HG03045 (cell line): ENCODE results near the gene CISD1.

ENCODE experiments used
- ATAC-seq: cut with Tn5 transposase; IDR thresholded peaks from one replicate; pipeline ENCODE4 v1.9.1; 2021; ENCODE audit warnings: mild to moderate bottlenecking, moderate library complexity; ENCODE audit not compliant: unreplicated experiment

Gene CISD1

DNA sequence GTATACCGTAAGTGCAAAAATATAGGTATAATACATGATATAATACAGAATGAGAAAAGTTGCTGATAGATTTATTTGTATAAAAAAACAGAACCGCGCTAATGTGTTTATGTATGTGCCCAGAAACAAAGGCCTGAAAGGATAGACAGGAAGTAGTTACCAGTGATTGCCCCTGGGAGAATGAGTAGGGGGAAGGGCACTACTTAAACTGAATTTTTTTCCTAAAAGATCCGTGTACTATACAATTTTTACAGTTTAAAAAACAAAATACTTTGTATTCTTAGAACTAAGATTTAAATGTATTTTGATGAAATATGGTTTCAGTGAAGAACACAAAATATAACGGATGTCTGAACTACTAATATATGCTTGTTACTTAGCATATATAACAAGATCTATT is 4.2 kb upstream of the CISD1 start:
- no peak for ATAC-seq

DNA sequence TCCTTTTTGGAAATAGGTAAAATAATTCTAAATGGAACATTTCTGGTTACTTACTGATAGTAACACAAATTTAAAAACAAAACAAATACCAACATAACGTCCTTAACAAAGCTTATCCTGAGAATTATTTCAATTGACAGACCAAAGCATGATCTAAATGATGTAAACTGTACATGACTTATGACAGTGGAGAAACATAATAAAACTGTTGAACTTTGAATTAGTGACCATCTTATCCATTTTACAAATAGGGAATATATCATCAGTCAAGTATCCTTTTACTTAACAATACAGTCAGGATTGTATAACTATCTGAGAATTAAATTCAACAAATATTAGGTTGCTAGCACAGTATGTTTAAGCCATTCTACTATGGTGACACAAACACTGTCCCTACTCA is 3.7 kb upstream of the CISD1 start:
- no peak for ATAC-seq

DNA sequence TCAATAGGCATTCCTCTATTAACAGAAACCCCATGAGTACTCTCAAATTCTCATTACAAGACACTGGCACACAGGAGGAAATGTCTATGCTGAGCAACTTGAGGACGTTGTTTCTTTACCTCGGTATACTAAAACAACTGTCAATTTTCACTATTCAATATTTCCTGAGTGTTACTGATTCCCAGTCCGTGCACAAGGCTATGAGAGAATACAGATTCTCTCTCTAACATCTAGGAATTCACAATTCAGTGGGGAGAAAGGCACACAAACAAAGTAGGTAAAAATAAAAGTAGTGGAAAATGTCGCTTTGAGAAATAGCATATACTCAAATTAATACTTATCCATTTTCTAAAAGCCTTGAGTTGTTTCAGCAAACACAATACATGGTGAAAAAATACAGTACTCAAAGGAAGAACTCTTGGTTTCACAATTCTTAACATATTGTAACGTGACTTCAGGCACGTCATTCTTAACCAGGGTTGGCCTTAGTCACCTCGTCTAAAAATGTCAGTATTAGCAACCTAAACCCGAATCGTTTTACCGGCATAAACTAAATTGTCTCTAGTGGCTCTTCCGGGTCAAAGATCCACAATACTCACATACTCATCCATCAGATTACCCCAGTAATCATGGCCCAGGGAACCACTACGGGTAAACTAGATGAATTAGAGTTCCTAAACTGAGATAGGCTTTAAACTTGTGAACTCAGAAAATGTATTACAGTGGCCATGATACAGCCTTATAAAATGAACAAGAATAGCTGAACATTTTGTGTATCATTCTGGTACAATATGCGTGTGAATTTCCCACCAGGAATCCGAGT is 2.7 kb upstream of the CISD1 start:
- ATAC-seq, result no peak

DNA sequence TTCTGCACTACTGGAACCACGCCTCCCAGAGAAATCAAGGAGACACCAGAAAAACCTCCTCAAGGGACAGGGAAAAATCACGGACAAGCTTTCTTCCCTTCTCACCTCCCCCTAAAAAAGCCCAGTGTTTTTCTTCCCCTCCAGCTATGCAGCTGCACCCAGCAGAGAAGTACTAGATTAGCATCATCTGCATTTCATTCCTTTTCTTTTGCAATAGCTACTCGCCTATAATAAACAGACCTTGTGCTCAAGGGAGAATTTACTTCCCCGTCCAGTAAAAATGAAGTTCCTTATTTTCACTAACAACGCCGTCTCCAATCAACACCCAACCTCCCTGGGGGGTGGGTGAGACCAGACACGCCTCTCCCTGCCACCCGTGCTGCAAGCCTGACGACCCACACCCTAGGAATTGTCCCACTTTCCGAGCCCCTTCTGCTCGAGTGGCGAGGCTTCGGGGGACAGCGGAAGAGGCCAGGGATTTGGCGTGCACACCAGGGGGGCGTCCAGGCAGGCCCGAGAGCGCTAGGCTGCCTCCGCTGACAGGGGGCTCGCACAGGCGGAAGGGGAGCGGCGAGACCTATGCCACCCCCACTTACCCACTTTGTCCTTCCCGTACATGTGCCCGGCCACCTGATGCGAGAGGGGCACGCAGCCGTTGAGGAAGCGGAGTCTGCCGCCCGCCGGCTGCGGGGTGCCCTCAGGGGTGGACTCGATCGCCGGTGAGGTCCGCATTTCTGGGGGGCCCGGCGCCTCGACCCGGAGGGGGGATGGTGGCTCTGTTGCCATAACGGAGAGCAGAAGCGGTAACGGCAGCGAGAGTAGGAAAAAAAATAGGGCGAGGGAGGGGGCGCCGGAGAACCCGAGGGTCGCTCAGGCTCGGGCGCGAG is 1.9 kb upstream of the CISD1 start:
- peak; percentile 17 for ATAC-seq

DNA sequence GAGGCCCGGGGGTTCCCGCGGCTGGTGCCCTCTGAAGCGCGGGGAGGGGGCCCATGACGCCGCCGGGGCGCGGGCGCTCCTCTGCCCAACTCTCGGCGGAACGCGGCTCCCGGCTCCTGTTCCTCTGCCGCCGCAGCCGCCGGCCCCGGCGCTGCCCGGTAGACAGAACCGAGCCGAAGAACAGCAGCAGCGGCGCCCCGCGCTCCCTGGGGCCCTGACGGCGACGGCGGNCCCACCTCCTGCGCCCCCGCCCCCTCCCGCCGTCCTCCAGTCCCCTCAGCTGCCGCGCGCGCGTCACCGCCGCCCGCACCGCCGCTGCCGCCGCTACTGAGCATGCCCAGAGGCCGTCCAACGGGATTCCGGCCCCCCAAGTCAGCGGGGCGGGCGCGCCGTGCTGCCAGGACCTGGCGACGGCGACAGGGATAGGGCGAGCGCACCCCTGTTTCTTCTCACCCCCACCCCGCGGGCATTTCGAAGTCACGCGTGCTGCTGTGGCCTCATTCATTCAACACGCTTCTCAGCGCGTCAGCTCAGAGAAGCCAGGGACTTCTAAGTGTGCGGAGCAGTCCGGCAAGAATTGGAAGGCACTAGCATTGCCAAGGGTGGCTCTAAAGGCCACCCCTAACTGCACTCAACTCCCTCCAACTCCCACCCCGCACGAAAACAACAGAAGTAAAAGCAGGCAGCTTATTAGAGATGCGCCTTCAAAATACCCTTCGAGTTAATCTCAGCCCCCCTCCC is 1.1 kb upstream of the CISD1 start, which contains the start of gene IPMK:
Gene IPMK, minus strand, starts transcription at position 182 of the 741 bp plus-strand sequence. CDS start 283 bp downstream, outside the sequence.
- ATAC-seq, result peak; percentile 69

DNA sequence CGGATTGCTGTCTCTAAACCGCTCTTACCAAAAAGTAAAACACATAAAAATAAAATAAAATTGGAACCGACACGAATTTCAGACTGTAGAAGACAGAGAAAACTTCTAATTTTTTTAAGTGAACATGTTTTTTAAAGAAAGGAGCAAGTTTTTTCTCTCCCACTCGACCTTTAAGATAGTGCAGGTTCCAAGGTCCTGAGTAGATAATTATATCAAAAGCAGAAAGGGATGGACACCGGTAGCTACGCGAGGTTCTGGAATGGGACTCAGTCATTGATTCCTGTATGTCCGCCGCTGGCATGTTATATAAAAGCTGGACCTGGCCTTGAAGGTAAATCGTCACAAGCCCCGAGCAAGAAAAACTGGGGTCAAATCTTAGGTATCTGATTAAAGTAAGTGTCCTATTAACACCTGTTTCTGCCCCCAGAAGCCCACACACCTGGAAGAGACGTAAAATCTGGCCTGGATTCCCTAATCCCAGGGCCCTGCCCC is 462 bp upstream of the CISD1 start:
- peak; percentile 0 for ATAC-seq

DNA sequence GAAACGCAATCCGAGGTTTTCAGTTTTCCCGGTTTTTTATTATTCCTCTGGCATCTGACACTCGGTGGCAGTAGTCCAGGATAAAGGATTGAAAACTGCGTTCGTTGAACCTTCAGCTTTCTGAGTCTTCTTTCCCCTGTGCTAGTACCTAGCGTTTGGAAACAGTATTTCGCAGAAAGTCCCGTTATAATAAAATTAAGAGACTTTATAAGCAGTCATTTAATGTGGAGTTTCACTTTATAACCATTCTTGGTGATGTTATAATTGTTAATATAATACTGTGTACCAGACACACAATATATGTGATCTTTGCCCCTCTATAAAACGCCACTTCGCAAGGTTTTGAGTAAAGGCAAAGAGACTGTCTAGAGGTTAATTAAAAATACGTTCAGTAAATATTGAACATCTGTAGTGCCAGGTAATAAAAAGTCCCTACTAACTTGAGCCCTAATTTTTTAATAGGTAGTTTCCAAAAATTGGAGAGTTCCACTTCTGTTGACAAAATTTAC is 874 bp downstream of the CISD1 start:
- ATAC-seq, result no peak

DNA sequence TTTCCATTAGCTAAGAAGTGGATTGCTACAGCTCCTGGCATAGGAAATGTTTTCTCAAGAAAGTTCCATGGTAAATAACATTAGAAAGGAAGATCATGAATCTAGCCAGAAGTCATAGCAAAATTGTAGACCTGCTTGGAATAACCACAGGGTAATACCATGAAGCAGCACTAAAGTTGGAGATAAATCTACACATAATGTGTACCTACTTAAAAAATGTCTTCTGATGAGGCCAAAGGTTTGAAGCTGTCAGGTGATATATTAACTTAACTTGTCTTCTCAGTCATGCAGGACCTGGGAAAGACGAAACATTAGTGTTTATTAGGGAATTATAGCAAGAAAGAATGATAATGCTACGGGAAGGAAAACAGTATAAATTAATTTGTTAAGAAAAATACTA is 6.3 kb downstream of the CISD1 start:
- ATAC-seq, result no peak

DNA sequence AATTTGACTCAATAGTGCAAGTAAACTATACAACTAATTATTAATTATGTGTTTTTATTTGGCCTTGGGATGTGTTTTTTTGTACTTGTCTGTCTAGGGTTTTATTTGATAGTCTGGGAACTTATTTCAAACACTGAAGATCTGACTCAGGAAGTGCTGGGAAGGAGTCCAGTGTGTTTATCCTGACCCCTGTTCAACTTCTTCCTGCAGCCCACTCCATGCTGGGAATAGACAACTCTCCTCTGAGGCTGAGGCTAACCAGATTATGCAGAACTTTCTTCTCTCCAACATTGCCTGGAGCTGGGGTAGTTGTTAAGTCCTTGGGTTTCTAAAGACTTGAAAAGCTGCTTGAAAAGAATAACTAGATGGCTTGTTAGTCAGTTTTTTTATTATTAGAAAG is 6.9 kb downstream of the CISD1 start:
- no peak for ATAC-seq

DNA sequence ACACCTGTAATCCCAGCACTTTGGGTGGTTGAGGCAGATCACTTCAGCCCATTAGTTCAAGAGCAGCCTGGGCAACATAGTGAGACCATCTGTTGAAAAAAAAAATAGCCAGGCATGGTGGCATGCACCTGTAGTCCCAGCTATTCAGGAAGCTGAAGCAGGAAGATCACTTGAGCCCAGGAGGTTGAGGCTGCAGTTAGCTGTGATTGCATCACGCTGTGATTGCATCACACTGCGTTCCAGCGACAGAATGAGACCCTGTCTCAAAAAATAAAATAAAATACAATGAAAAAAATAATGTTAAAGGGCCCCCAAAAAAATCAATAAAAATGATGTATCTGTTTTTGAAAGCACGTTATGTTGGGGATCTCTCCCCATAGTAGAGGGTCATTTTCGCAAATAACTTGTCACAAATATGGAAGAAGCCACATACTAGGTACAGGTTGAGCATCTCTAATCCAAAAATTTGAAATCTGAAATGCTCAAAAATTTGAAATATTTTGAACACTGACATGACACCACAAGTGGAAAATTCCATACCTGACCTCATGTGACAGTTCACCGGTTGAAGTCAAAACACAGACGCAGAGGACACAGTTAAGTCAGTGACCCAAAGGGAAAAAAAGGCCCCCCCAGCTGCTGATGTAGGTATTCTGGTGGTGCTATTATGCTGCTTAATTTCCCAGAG is 9.5 kb downstream of the CISD1 start:
- no peak for ATAC-seq

DNA sequence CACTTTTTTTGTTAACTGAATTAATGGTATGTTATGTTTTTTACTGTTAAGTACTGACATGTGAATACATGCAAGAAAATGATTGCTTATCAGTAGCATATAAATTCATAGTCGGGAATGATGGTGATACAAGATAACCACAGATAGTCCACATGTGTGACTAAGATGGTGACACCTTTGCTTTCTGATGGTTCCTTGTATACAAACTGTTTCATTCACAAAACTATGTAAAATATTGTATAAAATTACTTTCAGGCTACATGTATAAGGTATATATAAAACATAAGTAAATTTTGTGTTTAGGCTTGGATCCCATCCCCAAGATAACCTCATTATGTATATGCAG is 10.0 kb downstream of the CISD1 start:
- ATAC-seq, result no peak

DNA sequence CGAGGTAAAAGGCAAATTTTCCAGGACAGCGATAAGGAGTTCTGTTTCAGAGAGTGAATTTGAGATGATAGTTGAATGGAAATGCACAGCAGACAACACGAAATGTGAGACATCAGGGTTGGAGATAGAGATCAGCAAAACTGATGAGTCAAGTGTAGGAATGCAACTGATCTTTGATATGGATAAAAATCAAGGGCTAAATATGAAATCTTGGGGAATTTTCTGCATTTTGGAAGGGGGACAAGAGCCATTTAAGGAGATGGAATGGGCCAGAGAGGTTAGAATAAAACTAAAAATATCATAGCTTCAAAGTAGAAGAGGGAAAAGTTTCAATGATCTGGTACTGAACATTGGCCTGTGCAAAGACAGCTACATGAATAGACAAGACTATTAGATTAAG is 11.5 kb downstream of the CISD1 start:
- ATAC-seq, result no peak

DNA sequence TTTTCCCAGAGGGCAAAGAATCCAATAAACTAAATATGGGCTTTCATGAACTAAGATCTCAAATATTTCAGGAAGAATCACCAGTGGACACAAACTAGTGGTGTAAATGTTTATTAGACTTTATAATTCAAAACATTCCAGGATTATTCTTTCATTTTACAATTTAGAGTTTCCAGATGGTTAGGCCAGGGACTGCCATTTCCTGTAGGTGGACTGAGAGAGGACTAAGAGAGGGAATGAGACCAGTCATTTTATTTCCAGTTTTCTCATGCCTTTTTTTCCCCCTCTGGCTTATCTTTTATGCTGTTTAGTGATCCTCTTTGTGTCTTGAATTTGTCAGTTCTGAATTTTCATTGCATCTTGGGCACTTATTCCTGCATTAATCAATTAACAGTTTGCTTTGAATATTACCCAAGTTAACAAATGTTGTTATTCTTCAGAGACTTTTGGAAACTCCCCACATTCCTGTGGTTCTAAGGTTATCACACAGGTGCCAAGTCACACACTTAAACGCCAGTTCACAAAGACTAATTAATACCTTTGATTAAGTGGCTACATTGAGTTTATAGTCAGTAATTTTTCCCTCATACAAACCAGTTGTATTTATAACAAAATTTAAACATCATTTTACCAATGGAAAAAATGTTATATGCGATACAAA is 12.3 kb downstream of the CISD1 start:
- ATAC-seq, result no peak

DNA sequence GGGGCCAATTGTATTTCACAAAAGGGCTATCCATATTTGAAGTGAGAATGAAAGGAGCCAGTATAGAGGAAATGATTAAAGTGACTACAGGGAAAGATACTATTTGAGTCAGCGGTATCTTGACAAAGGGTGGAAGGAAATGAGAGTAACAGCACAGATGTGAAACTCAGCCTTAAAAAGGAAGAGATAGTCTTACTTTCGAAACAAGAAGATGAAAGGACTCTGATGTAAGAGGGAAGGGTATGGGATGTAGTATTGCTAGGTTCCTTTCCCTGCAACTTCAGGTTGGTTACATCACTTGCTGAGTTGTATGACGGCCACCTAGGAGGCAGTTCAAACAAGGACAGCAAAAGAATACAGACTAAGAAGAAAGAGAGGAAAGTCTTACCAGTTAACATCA is 13.7 kb downstream of the CISD1 start:
- ATAC-seq, result peak; percentile 98

DNA sequence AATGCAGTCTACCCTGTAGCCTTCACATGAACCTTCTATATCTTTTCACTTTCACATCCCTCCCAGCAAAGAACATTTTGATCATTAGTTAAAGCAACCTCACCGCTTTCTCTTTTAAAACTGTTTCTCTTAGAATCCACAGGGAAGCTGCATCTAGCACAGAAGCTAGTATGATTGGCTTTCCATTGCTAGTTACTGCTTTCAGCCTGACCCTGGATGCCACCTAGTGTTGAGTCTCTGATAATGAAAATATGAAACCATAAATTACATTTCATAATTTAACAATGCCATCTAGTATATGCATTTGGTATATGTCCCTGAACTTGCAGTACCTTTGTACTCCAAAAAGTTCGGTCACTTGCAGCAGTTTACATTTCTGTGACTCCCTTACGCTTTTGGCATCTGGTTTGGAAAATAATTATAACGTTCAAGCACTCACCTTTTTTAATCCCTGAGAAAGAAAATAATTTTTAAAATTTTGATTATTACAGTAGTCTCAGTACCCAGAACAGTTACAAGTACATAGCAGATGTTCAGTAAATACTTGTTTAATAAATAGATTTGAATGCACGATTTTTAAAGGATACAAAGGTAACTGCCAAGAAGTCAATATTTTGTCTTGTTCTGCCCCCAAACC is 22.7 kb downstream of the CISD1 start:
- peak; percentile 86 for ATAC-seq

DNA sequence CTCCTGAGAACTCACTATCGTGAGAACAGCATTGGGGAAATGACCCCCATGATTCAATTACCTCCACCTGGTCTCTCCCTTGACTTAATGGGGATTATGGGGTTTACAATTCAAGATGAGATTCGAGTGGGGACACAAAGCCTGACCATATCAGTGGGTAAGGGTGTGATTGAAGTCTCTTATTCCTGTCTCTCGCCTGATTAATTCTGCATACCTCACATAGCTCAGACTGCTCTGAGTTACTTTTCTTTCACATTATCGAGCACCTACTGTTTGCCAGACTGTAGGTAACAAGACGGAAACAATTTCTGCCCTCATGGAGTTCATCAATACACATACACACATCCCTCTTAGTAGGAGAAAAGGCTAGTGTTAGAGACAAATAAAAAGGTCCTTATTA is 25.0 kb downstream of the CISD1 start:
- no peak for ATAC-seq

DNA sequence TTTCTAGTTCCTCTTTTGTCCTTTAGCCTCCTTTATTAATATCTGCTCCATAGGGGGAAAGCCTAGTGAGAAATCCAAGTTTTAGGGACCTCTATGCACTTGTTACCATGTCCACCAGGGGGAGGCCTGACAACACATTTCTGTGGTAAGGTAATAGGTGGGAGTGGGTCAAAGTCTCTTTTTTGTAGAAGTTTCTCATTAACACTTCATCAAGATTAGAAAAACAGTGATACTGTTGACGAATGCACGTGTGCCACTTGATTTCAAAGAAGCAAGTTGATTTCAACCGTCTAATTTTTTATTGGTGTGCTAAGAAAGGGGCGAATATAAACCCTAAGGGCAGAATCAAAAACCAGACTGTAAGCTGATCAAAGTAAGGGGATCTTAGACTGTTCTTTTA is 30.6 kb downstream of the CISD1 start:
- ATAC-seq, result peak; percentile 91

DNA sequence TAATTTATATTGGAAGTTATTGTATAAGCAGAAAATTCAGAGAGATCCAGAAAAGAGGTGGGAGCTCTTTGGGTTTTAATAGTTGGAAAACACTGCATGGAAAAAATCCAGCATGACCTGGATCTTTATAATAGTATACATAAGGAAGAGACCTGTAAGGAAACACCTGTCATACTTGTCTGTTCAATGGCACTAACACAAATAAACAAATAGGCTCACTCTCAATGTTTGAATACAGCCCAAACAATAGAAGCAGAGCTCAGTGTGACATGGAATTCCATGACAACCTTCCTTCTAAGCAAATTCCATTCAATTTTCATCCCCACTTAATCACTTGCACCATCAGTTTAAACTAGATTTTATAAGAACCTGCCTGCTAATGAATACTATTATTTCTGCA is 31.7 kb downstream of the CISD1 start:
- no peak for ATAC-seq

DNA sequence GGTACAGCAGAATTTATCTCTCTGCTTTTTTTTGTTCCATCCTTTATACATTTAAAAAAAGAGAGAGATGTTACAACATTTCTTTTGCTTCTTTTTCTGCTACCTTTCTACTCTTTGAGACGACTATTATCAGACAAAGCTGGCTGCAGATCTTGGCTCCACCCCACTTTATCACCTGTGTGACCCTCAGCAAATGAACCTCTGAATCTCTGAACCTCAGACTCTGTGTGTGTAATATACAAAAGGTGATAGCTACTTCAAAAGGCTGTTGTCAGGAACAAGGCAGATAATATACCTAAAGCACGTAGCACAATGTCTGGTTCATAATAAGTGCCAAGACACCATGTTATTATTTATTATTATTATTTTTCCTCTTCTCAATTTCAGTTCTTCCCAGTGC is 33.3 kb downstream of the CISD1 start:
- no peak for ATAC-seq
